ENCODE measurements around the gene EOMES.

EOMES gene

DNA sequence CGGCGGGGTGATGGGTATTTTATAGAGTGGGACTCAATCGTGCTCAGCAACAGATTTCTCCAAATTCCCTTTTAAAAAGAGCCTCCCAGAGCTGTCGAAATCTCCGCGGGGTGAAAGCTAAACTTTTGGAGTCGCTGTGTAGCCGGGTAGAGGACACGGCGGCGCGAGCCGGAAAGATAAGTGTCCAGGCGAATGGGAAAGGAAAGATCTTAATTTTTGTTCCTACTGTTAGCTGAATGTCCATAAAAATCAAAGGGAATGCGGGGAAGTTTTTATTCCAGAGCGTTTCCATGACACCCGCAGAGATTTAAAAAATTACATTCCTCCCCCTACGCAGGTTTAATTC is 9.1 kb downstream of the EOMES start:
- H2AFZ ChIP-seq (ENCODE audit: low read depth) = peak overlapping the region; percentile 90

DNA sequence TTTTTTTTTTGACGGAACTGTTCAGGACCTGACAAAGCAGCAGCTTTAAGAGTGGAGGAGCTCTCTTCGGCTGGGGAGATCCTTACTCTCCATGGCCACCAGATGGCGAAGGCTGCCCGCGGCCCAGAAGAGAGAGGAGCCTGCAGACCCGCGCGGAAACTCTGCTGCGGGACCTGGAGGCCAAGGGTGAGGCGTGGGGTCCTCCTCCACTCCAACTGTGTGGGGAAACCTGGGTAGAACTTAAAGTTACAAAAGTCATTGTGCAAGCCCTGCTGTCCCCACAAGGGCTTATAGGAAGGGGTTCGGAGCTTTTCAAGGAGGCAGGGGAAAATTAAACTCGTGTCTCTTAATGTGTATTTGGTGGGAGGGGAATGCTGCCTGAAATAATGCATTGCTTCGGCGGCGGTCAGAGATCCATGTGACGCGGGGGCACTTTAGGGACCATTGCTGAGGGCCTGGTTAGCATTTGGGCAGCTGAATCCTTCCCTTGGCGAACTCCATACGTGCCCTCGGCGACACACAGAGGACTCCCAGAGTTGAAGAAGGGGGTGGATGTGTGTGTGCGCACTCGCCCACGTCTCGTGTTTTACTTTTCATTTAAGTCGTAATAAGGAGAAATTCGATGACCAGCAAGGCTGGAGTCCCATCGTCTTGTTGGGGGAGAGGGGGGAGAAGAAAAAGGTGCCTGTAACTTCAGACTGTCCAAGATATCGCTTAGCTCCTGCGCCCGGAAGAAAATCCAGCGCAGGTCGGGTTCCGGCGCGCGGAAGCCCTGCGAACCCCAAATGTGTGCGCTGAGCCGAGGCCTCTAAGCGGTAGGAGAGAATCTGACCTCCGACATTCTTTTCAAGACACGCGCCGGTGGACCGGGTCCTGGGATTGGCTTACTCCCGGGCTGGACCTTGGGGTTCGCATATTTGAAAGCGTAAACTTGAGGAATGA is 9.7 kb downstream of the EOMES start:
- no peaks in the 10 kb centered on the region for H3K27me3 ChIP-seq (ENCODE audit: insufficient read depth, low read depth)
- H3K4me2 ChIP-seq = peak overlapping the region; percentile 51
- H2AFZ ChIP-seq (ENCODE audit: low read depth) = peak overlapping the region; percentile 90
- peak overlapping the region; percentile 27; the same call in 1 of the 2 replicates for H3K9ac ChIP-seq
- no peaks in the 10 kb centered on the region for H3K4me1 ChIP-seq (ENCODE audit: low read depth, poor library complexity, severe bottlenecking)
- no peaks in the 10 kb centered on the region for H3K36me3 ChIP-seq (ENCODE audit: insufficient read depth)
- H3K4me3 ChIP-seq (IDR thresholded peaks at IDR 0.05; ENCODE audit: insufficient read depth, low read depth, low read length) = no peak overlapping the region
- no peaks in the 10 kb centered on the region for H3K79me2 ChIP-seq (ENCODE audit: insufficient read depth, low read depth)
- H3K27ac ChIP-seq = no peak overlapping the region
- peak; percentile 60 for TF ChIP-seq CTCF (conservative IDR thresholded peaks at IDR 0.05; ENCODE audit: low read depth, low read length)
- H4K20me1 ChIP-seq (ENCODE audit: insufficient read depth) = no peaks in the 10 kb centered on the region

More for the DNA sequence above, 9.1 kb downstream of the EOMES start:
- Histone ChIP-seq H3K9ac (no peak overlapping the region), H3K4me2 (no peak overlapping the region), H3K36me3 (ENCODE audit: insufficient read depth) (no peaks in the 10 kb centered on the region), H3K4me3 (IDR thresholded peaks at IDR 0.05; ENCODE audit: insufficient read depth, low read depth, low read length) (no peak overlapping the region), H4K20me1 (ENCODE audit: insufficient read depth) (no peaks in the 10 kb centered on the region), H3K27me3 (ENCODE audit: insufficient read depth, low read depth) (no peaks in the 10 kb centered on the region), H3K27ac (no peak overlapping the region), H3K79me2 (ENCODE audit: insufficient read depth, low read depth) (no peaks in the 10 kb centered on the region), H3K4me1 (ENCODE audit: low read depth, poor library complexity, severe bottlenecking) (no peaks in the 10 kb centered on the region)
- no peak for TF ChIP-seq CTCF (conservative IDR thresholded peaks at IDR 0.05; ENCODE audit: low read depth, low read length)

GRCh38 chr3:27708250-27708649 is 13.9 kb downstream of the EOMES start:
- Histone ChIP-seq H3K4me3 (IDR thresholded peaks at IDR 0.05; ENCODE audit: insufficient read depth, low read depth, low read length) (no peak overlapping the region), H3K36me3 (ENCODE audit: insufficient read depth) (no peaks in the 10 kb centered on the region), H3K9ac (no peak overlapping the region), H3K27me3 (ENCODE audit: insufficient read depth, low read depth) (no peaks in the 10 kb centered on the region), H2AFZ (ENCODE audit: low read depth) (no peak overlapping the region), H3K27ac (no peak overlapping the region), H4K20me1 (ENCODE audit: insufficient read depth) (no peaks in the 10 kb centered on the region), H3K79me2 (ENCODE audit: insufficient read depth, low read depth) (no peaks in the 10 kb centered on the region), H3K4me2 (no peak overlapping the region), H3K4me1 (ENCODE audit: low read depth, poor library complexity, severe bottlenecking) (no peaks in the 10 kb centered on the region)
- TF ChIP-seq CTCF (conservative IDR thresholded peaks at IDR 0.05; ENCODE audit: low read depth, low read length) = no peak

DNA sequence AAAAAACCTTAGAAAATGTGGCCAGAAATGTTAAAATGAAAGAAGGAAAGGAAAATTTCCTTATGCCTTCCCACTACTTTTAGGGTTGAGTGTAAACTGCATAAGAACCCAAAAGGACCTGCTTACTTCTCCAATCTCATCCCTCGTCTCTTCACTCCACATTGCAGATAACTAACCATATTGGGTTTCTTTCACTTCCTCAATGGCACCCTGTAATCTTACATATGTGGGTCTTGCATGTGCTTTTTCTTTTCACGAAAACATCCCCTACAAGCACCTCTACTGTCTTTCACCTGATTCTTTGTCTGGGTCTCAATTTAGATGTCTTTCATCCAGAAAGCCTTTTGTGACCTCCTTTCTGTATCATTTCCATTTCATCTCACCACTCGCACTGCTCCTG is 23.1 kb downstream of the EOMES start:
- H3K27me3 ChIP-seq (ENCODE audit: insufficient read depth, low read depth) = no peaks in the 10 kb centered on the region
- no peak overlapping the region for H3K27ac ChIP-seq
- no peaks in the 10 kb centered on the region for H3K4me1 ChIP-seq (ENCODE audit: low read depth, poor library complexity, severe bottlenecking)
- TF ChIP-seq CTCF (conservative IDR thresholded peaks at IDR 0.05; ENCODE audit: low read depth, low read length) = no peak
- no peak overlapping the region for H3K4me2 ChIP-seq
- H3K4me3 ChIP-seq (IDR thresholded peaks at IDR 0.05; ENCODE audit: insufficient read depth, low read depth, low read length) = no peak overlapping the region
- no peaks in the 10 kb centered on the region for H3K36me3 ChIP-seq (ENCODE audit: insufficient read depth)
- H2AFZ ChIP-seq (ENCODE audit: low read depth) = no peak overlapping the region
- H3K79me2 ChIP-seq (ENCODE audit: insufficient read depth, low read depth) = no peaks in the 10 kb centered on the region
- no peaks in the 10 kb centered on the region for H4K20me1 ChIP-seq (ENCODE audit: insufficient read depth)
- no peak overlapping the region for H3K9ac ChIP-seq

Measured in KMS-11 (cell line).